ENCODE measurements around the gene TLR6.
"Not testable (repeated sequence)": the region's sequence is repeated elsewhere in the genome, so short reads cannot be mapped to it uniquely, and the experiment has no call there.

TLR6 gene

DNA sequence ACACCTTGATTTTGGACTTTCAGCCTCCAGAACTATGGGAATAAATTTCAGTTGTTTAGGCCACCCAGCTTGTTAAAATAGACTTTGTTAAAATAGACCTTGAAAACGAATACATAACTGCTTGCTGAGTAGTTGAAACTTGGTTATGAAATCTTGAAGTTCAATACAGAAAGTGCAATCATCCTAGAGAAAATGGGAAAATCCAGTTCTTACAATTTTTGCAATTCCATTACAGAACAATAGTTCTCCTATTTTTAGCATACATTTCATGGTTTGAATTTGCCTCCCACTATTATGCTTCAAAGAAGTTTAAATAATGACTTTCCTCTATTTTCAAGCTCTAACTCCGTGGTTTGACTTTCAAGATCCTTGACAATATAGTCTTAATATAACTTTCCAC, 62.6 kb downstream of the TLR6 start:
- FAIRE-seq (no peak), DNase-seq (ENCODE audit: insufficient read length, low spot score) (no peak)

GRCh38 chr4:38791010-38791409, 65.6 kb downstream of the TLR6 start:
- FAIRE-seq (no peak), DNase-seq (ENCODE audit: insufficient read length, low spot score) (no peak)

DNA sequence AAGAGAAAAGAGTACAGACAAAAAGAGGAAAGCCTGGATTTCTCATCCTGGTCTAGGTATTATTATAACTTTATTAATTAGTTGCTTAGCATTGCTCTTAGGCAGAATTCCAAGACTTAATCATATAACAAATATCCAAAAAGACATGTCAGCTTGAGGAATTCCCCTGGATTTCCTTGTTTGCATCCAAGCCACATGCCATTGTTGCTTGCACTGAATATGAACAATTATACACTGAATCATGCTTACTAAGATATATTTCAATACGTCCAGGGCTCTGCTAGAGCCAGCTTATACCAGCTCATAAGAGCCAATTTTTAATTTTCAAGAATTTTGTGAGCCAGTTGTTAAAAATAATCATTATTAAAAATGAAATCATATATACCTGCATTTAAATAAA, 68.3 kb downstream of the TLR6 start:
- FAIRE-seq (no peak), DNase-seq (ENCODE audit: insufficient read length, low spot score) (no peak)

DNA sequence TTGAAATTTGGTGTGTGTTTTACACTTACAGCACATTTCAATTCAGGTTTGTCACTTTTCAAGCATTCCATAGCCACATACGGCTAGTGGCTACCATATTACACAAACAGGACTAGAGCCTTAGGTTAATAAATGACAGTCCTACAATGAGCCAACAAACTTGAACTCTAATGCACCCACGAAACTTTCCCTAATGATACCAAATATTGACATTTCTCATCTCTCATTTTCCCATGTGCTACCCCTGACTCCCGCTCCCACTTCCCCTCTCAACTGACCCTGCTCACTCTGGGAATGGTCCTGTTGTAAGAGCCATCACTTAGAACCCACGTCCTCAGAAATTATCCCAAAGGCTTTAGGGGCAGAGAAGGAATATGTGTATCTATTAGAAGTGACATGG, 68.9 kb downstream of the TLR6 start:
- FAIRE-seq (peak; percentile 84), DNase-seq (ENCODE audit: insufficient read length, low spot score) (no peak)

GRCh38 chr4:38785901-38786402, 70.7 kb downstream of the TLR6 start:
- no peak for DNase-seq (ENCODE audit: insufficient read length, low spot score)
- FAIRE-seq: peak; percentile 90

DNA sequence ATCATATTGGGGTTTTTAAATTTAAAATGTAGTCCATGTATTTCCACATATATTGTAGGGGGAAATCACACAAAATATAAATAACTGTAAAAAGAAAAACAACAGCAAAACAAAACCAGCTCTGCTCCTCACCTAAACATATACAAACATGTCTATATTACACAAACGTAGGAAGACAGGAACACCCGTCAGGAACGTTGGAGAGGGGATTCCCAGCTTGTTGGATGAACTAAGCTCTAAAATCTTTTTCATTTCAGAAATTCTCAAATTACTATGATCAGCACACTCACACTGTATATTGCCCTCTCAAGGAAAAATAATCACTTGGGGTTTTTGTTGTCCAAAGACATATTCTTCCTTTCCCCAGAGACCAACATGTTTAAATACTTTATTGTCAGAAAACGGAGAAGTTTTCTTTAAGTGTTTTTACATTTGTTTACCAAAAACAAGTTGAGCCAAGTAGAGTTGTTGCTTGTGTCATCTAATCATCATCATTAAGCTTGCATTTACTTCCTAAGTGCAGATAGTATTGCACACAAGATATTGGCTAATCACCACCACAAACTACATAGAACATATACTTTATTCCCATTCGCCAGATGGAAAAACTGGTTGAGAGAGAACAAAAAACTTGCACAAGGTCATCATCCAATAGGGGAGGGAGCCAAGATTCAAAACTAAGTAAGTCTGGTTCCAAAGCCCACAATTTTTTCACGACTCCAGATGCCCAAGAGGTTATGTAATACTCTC, 71.4 kb downstream of the TLR6 start:
- DNase-seq (ENCODE audit: insufficient read length, low spot score) (no peak), FAIRE-seq (no peak)

GRCh38 chr4:38784141-38784540, 72.5 kb downstream of the TLR6 start:
- no peak for DNase-seq (ENCODE audit: insufficient read length, low spot score)
- peak; percentile 48 for FAIRE-seq

- DNase-seq (ENCODE audit: insufficient read length, low spot score): no peak
- FAIRE-seq: no peak
Observed at GRCh38 chr4:38783109-38783460, 73.5 kb downstream of the TLR6 start.

DNA sequence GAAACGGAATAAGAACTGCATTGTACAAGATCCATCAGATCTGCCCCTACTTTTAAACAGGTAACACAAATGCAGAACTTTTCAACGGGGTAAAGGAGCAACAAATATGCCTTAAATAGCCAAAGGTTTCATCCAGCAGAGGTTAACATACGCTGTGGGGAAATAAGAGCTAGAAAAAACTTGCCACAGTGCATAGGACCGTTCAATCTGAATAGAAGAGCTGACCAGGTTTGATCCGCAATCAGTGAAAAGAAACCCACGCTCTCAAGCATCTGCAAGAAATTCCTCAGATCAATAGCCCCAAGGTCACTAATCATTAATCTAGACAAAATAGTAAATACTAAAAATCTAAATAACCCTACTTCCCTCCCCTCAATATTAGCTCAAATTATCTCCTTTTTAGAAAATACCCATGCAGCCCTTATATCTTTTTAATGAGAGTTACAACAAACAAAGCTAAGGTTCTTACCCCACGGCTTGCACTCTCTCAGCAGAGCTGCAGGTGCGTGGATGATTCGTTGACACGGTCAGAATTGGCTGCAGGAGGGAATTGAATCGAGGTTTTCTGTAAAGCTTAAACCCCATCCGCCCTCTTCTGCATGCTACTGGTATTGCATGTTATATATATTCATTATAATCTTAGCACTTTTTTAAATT, 74.0 kb downstream of the TLR6 start, which contains the start of gene TLR10:
Gene TLR10, minus strand, starts transcription at position 539 of the 657 bp plus-strand sequence. CDS start 7,400 bp downstream, outside the sequence.
- DNase-seq (ENCODE audit: insufficient read length, low spot score) (no peak), FAIRE-seq (peak; percentile 98)

DNA sequence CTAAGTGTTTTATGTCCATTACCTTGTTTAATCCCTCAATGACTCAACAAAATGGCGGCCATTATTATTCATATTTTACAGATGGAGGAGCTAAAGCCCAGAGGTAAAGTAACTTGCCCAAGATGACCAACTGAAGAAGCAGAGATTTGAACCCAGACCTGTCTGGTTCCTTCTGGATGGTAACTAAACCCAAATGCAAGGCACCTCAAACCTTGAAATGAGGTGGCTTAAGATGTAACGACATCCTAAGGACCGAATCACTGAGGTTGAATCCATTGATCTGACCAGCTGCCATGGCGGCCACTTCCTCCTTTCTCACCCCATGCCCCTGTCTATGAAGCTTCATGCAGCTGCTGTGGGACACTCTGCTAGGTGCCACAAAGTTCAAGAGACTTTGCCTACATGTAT, 74.8 kb downstream of the TLR6 start:
- DNase-seq (ENCODE audit: insufficient read length, low spot score) (no peak), FAIRE-seq (no peak)

DNA sequence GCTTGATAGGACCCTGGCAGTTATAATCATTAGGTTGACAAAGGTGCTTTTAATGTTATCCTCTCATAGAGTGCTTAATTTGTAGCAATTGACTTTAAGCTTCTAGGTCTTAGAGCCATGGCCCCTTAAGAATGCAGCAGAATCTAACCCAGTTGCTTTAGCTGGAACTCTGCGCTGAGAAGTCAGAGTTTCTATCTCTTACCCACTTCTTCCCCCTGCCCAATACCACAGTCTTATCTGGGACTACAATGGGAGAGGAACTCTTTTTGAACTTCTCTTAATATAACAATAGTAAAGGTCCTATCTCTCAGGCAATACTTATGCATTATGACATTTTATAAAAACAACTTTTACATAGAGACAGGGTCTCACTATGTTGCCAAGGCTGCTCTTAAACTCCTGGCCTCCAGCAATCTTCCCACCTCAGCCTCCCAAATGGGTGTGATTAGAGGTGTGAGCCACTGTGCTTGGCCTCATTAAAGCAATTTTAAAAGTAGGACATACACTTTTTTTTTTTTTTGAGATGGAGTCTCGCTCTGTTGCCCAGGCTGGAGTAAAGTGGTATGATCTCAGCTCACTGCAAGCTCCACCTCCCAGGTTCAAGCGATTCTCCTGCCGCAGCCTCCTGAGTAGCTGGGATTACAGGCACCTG, 75.7 kb downstream of the TLR6 start:
- DNase-seq (ENCODE audit: insufficient read length, low spot score) (no peak), FAIRE-seq (peak; percentile 80)

- DNase-seq (ENCODE audit: insufficient read length, low spot score) (no peak), FAIRE-seq (peak; percentile 86)
Observed at GRCh38 chr4:38779790-38780189, 76.8 kb downstream of the TLR6 start.

DNA sequence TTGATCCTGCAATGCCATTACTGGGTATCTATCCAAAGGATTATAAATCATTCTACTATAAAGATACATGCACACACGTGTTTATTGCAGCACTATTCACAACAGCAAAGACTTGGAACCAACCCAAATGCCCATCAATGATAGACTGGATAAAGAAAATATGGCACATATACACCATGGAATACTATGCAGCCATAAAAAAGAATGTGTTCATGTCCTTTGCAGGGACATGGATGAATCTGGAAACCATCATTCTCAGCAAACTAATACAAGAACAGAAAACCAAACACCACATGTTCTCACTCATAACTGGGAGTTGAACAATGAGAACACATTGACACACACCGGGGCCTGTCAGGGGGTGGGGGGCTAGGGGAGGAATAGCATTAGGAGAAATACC, 78.7 kb downstream of the TLR6 start:
- DNase-seq (ENCODE audit: insufficient read length, low spot score): not testable (repeated sequence)

DNA sequence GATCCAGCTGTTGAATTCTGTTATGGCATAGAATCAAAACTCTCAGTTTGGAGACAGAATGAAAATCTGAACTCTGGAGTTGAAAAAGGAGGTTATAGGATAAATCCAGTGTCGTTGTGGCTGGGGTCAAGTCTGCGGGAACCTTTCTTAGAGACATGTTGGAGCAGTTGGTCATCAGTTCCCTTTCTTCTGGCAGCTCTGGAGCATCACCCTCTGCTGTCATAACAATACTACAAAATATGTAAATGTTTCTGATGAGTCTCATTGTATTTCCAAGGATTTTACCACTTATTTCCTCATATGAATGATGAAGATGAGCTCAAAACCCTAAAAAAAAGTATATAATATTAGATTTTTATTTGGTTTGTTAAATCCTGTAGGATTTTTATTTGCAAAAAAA, 81.3 kb downstream of the TLR6 start:
- FAIRE-seq (no peak), DNase-seq (ENCODE audit: insufficient read length, low spot score) (no peak)

More for the DNA sequence above, 78.7 kb downstream of the TLR6 start:
- not testable (repeated sequence) for FAIRE-seq

GRCh38 chr4:38774181-38774955, 82.2 kb downstream of the TLR6 start:
- FAIRE-seq (peak; percentile 74), DNase-seq (ENCODE audit: insufficient read length, low spot score) (no peak)
